ENCODE results near the gene PRR19. TPM values are rescaled to one million over a fixed set of nuclear protein-coding genes. Genes with fewer than 3 reads are reported as not detected.
"Not testable (repeated sequence)": the region's sequence is repeated elsewhere in the genome, so short reads cannot be mapped to it uniquely, and the experiment has no call there.

Gene PRR19
- total RNA-seq, 1 donor from 2014 or later, result 1.7 TPM

GRCh38 chr19:42330241-42330711 lies 28.3 kb downstream of the PRR19 start:
- Mint-ChIP-seq H3K9me3 (ENCODE audit: low read depth) (no peaks in the 10 kb centered on the region), H3K4me3 (ENCODE audit: unreplicated experiment) (no peak overlapping the region), H3K36me3 (ENCODE audit: low read depth) (no peaks in the 10 kb centered on the region), H3K4me1 (ENCODE audit: low read depth) (peaks cover 34% of the 10 kb centered on the region), H3K27me3 (ENCODE audit: low read depth) (no peaks in the 10 kb centered on the region), H3K27ac (ENCODE audit: unreplicated experiment) (peak overlapping the region; percentile 20)
- DNase-seq (ENCODE audit: low spot score), result no peak
- TF ChIP-seq CTCF (IDR thresholded peaks at IDR 0.05), result no peak

- H3K4me1 Mint-ChIP-seq (ENCODE audit: low read depth), result peaks cover 30% of the 10 kb centered on the region
- DNase-seq (ENCODE audit: low spot score); H3K27me3 Mint-ChIP-seq (ENCODE audit: low read depth); H3K4me3 Mint-ChIP-seq (ENCODE audit: unreplicated experiment); H3K36me3 Mint-ChIP-seq (ENCODE audit: low read depth); H3K27ac Mint-ChIP-seq (ENCODE audit: unreplicated experiment); H3K9me3 Mint-ChIP-seq (ENCODE audit: low read depth): not testable (repeated sequence)
These were observed 29.4 kb downstream of the PRR19 start for GRCh38 chr19:42331333-42331732.

- Mint-ChIP-seq H3K36me3 (ENCODE audit: low read depth) (no peaks in the 10 kb centered on the region), H3K4me3 (ENCODE audit: unreplicated experiment) (no peak overlapping the region), H3K27ac (ENCODE audit: unreplicated experiment) (peak overlapping the region; percentile 32), H3K4me1 (ENCODE audit: low read depth) (peaks cover 22% of the 10 kb centered on the region), H3K9me3 (ENCODE audit: low read depth) (no peaks in the 10 kb centered on the region), H3K27me3 (ENCODE audit: low read depth) (no peaks in the 10 kb centered on the region)
- no peak for TF ChIP-seq CTCF (IDR thresholded peaks at IDR 0.05)
- no peak for DNase-seq (ENCODE audit: low spot score)
These were observed 30.1 kb downstream of the PRR19 start for GRCh38 chr19:42332059-42332458.

- TF ChIP-seq CTCF (IDR thresholded peaks at IDR 0.05), result no peak
- H3K4me1 Mint-ChIP-seq (ENCODE audit: low read depth), result peaks cover 13% of the 10 kb centered on the region
- H3K27me3 Mint-ChIP-seq (ENCODE audit: low read depth), result no peaks in the 10 kb centered on the region
- no peak overlapping the region for H3K27ac Mint-ChIP-seq (ENCODE audit: unreplicated experiment)
- no peaks in the 10 kb centered on the region for H3K9me3 Mint-ChIP-seq (ENCODE audit: low read depth)
- no peak overlapping the region for H3K4me3 Mint-ChIP-seq (ENCODE audit: unreplicated experiment)
- peaks cover 2% of the 10 kb centered on the region for H3K36me3 Mint-ChIP-seq (ENCODE audit: low read depth)
- no peak for DNase-seq (ENCODE audit: low spot score)
These were observed 31.1 kb downstream of the PRR19 start for GRCh38 chr19:42333018-42333417.

- Mint-ChIP-seq H3K4me3 (ENCODE audit: unreplicated experiment) (no peak overlapping the region), H3K36me3 (ENCODE audit: low read depth) (peaks cover 4% of the 10 kb centered on the region), H3K27ac (ENCODE audit: unreplicated experiment) (no peak overlapping the region), H3K9me3 (ENCODE audit: low read depth) (no peaks in the 10 kb centered on the region), H3K27me3 (ENCODE audit: low read depth) (no peaks in the 10 kb centered on the region), H3K4me1 (ENCODE audit: low read depth) (peaks cover 9% of the 10 kb centered on the region)
- no peak for DNase-seq (ENCODE audit: low spot score)
- TF ChIP-seq CTCF (IDR thresholded peaks at IDR 0.05), result no peak
These were observed 32.2 kb downstream of the PRR19 start for GRCh38 chr19:42333975-42334696.
